Keratinocyte (primary cell): ENCODE results near the gene RC3H1. TPM values are rescaled to one million over a fixed set of nuclear protein-coding genes. Genes with fewer than 3 reads are reported as not detected.

ENCODE experiments used
- DNase-seq: peaks from one replicate; pipeline ENCODE4 v3.0.0-alpha.2; 2011; ENCODE audit warnings: low read depth, missing footprints, low spot score
- FAIRE-seq: peaks from 2 replicates; lab custom pipeline; 2011; peaks lifted over from hg19 to GRCh38; lab: Jason Lieb, UNC
- H2AFZ ChIP-seq: 2 replicates; pipeline ENCODE4 v1.6.0; 2012; ENCODE audit warnings: low read length, control low read depth, inconsistent platforms; ENCODE audit not compliant: control insufficient read depth
- H3K27ac ChIP-seq: 2 replicates; pipeline ENCODE4 v1.5.1; 2011; ENCODE audit warnings: low read length; ENCODE audit not compliant: control insufficient read depth, insufficient read depth
- H3K27me3 ChIP-seq: 3 replicates; pipeline ENCODE4 v1.6.0; 2011; ENCODE audit warnings: low read length; ENCODE audit not compliant: control insufficient read depth, insufficient read depth; ENCODE audit errors: extremely low read depth
- H3K36me3 ChIP-seq, 2 experiments: 2 replicates in 1 of 2; 3 replicates in 1 of 2; pipeline ENCODE4 v1.5.1; 2011; ENCODE audit warnings: low read length in 2 of 2, mild to moderate bottlenecking in 1 of 2; ENCODE audit not compliant: control insufficient read depth in 2 of 2, insufficient read depth in 2 of 2; ENCODE audit errors: extremely low read depth in 1 of 2
- H3K4me1 ChIP-seq: 3 replicates; pipeline ENCODE4 v1.5.1; 2011; ENCODE audit warnings: low read length; ENCODE audit not compliant: control insufficient read depth, insufficient read depth; ENCODE audit errors: extremely low read depth
- H3K4me2 ChIP-seq: 3 replicates; pipeline ENCODE4 v1.6.0; 2011; ENCODE audit warnings: low read depth, low read length; ENCODE audit not compliant: control insufficient read depth, insufficient read depth; ENCODE audit errors: extremely low read depth
- H3K4me3 ChIP-seq, 3 experiments: fragments of 200-600 bp in 1 of 3; sonication (generic) in 1 of 3; 2 replicates in 2 of 3; 3 replicates in 1 of 3; pipeline ENCODE4 v1.5.1; 2011 to 2016; ENCODE audit warnings: low read length in 3 of 3, mild to moderate bottlenecking in 3 of 3, control low read depth in 2 of 3, inconsistent platforms in 1 of 3, low read depth in 1 of 3, mixed read lengths in 1 of 3, mixed run types in 1 of 3, moderate library complexity in 1 of 3; ENCODE audit not compliant: control insufficient read depth in 2 of 3, insufficient read depth in 2 of 3; ENCODE audit errors: extremely low read depth in 1 of 3
- H3K79me2 ChIP-seq: 2 replicates; pipeline ENCODE4 v1.6.0; 2012; ENCODE audit warnings: low read length; ENCODE audit not compliant: control insufficient read depth, insufficient read depth
- H3K9ac ChIP-seq: 3 replicates; pipeline ENCODE4 v1.6.0; 2011; ENCODE audit warnings: low read length; ENCODE audit not compliant: control insufficient read depth, insufficient read depth; ENCODE audit errors: extremely low read depth
- H3K9me1 ChIP-seq: 3 replicates; pipeline ENCODE4 v1.6.0; 2011; ENCODE audit warnings: low read length; ENCODE audit not compliant: control insufficient read depth, insufficient read depth; ENCODE audit errors: extremely low read depth
- H3K9me3 ChIP-seq: 2 replicates; pipeline ENCODE4 v1.5.1; 2012; ENCODE audit warnings: low read depth, low read length; ENCODE audit not compliant: control insufficient read depth
- H4K20me1 ChIP-seq: 3 replicates; pipeline ENCODE4 v1.6.0; 2011; ENCODE audit warnings: low read length; ENCODE audit not compliant: control insufficient read depth, insufficient read depth; ENCODE audit errors: extremely low read depth
- EZH2 ChIP-seq: IDR thresholded peaks from one replicate; pipeline ENCODE4 v1.6.1; 2012; ENCODE audit warnings: inconsistent platforms, mild to moderate bottlenecking, low read length, moderate library complexity
- dilution Hi-C: fragments of 300-500 bp; cut with MboI; formaldehyde crosslinking; loops from one replicate; pipeline ENCODE4 v1.7.0; 2020; ENCODE audit warnings: low sequenced_read_pairs; ENCODE audit not compliant: extremely low pct_ligation_motif_present
- polyA plus RNA-seq, 5 experiments: library from polyadenylated mRNA; depleted of rRNA in 3 of 5; stranded (reverse) in 3 of 5; stranded (forward) in 1 of 5; unstranded in 1 of 5; fragments of >200 nt; gene quantifications; 1 replicate in 1 of 5; 2 replicates in 3 of 5; 3 replicates in 1 of 5; pipeline versions ENCODE4 v1.2.1 to v1.2.3, GENCODE V29; 2011 to 2012; ENCODE audit warnings: missing spikeins in 2 of 5, low read depth in 1 of 5, low replicate concordance in 1 of 5
- TF ChIP-seq, protein P1 (sequence below), 3 experiments: IDR thresholded peaks in 1 of 3; conservative IDR thresholded peaks in 1 of 3; optimal IDR thresholded peaks in 1 of 3; 2 replicates in 2 of 3; 3 replicates in 1 of 3; pipeline versions ENCODE3 to v1.5.1; 2011; ENCODE audit warnings: low read length in 3 of 3, mild to moderate bottlenecking in 3 of 3, moderate library complexity in 2 of 3, control low read depth in 1 of 3, inconsistent platforms in 1 of 3; ENCODE audit not compliant: insufficient read depth in 2 of 3; ENCODE audit errors: extremely low read depth in 1 of 3

The RC3H1 gene
- polyA plus RNA-seq, 1 donor (not counting 4 experiments of a cell fraction or from before 2014, with no cell fraction given) = 10.4 TPM

DNA sequence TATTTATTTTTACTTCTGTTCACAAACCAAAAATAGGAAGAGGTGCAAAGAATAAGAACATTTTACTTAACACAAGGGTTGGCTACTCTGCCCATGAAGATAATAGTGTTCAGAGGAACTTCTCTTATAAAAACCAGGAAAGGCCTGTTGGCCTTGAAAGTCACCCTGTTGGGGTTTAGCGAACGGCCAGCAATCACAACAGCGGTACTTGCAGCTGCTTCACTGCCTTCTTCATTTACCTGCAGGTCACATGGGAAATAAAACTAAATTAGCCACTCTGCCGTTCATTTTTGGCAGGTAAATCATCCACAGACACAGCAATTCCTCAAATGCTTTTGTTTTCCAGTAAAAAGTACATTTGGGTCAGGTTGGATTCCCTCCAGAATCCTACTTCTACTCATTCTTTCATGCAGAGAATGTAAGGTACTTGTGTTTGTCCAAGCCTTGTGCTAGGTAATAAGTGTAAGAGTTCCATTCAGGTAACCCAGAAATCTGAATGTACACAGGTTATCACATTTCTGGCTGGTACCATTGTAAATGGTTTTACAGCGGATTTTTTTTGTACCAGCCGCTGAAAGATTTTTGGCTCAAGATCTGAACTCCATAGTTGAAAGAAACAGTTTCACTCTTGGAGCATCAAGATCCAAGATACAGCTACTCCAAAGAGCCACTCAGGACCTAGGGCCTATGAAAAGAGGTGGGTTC is 118.2 kb downstream of the RC3H1 start:
- Histone ChIP-seq H3K9me1 (no peaks in the 10 kb centered on the region), H3K27ac (no peak overlapping the region), H3K9me3 (no peaks in the 10 kb centered on the region), H3K79me2 (no peaks in the 10 kb centered on the region), H3K4me2 (no peak overlapping the region), H2AFZ (no peak overlapping the region), H3K36me3 (no peaks in the 10 kb centered on the region), H4K20me1 (no peaks in the 10 kb centered on the region), H3K4me3 (no peak overlapping the region), H3K27me3 (no peaks in the 10 kb centered on the region), H3K4me1 (no peaks in the 10 kb centered on the region), H3K9ac (no peak overlapping the region)
- DNase-seq (no peak), FAIRE-seq (no peak)
- no peak for TF ChIP-seq EZH2
- TF ChIP-seq, protein P1, sequence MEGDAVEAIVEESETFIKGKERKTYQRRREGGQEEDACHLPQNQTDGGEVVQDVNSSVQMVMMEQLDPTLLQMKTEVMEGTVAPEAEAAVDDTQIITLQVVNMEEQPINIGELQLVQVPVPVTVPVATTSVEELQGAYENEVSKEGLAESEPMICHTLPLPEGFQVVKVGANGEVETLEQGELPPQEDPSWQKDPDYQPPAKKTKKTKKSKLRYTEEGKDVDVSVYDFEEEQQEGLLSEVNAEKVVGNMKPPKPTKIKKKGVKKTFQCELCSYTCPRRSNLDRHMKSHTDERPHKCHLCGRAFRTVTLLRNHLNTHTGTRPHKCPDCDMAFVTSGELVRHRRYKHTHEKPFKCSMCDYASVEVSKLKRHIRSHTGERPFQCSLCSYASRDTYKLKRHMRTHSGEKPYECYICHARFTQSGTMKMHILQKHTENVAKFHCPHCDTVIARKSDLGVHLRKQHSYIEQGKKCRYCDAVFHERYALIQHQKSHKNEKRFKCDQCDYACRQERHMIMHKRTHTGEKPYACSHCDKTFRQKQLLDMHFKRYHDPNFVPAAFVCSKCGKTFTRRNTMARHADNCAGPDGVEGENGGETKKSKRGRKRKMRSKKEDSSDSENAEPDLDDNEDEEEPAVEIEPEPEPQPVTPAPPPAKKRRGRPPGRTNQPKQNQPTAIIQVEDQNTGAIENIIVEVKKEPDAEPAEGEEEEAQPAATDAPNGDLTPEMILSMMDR (optimal IDR thresholded peaks at IDR 0.05 in 1 of 3, IDR thresholded peaks at IDR 0.05 in 1 of 3, conservative IDR thresholded peaks at IDR 0.05 in 1 of 3; ENCODE audit: extremely low read depth in 1 of 3, insufficient read depth in 2 of 3, low read length in 3 of 3) = no peak
- dilution Hi-C loops = no loop called here

DNA sequence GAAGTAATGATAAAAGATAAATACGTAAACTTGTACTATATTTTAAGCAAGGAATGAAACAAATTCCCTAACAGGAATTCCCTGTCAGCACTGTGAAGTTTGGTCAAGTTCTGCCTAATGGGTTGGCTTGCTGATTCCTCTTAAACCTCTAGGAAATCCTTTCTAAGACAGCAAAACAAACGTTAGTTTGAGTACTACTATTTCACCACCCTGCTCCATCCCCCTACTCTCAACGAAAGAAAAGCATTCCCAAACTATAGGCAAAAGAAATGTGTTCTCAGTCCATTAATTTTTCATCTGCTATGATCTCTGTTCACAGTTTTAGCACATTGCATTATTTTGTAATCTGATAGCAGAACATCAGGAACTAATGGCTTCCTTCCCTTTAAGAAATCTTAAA is 121.2 kb downstream of the RC3H1 start:
- TF ChIP-seq, protein P1 (optimal IDR thresholded peaks at IDR 0.05 in 1 of 3, IDR thresholded peaks at IDR 0.05 in 1 of 3, conservative IDR thresholded peaks at IDR 0.05 in 1 of 3; ENCODE audit: extremely low read depth in 1 of 3, insufficient read depth in 2 of 3, low read length in 3 of 3) = no peak
- no peak for TF ChIP-seq EZH2
- H3K36me3 ChIP-seq = no peaks in the 10 kb centered on the region
- no peaks in the 10 kb centered on the region for H3K9me1 ChIP-seq
- no peak overlapping the region for H3K4me3 ChIP-seq
- FAIRE-seq (no peak), DNase-seq (no peak)
- dilution Hi-C loops = no loop called here
- no peaks in the 10 kb centered on the region for H3K4me1 ChIP-seq
- H3K9me3 ChIP-seq = no peaks in the 10 kb centered on the region
- no peak overlapping the region for H3K4me2 ChIP-seq
- no peaks in the 10 kb centered on the region for H3K27me3 ChIP-seq
- H3K27ac ChIP-seq = no peak overlapping the region
- H3K79me2 ChIP-seq = no peaks in the 10 kb centered on the region
- H4K20me1 ChIP-seq = no peaks in the 10 kb centered on the region
- no peak overlapping the region for H2AFZ ChIP-seq
- no peak overlapping the region for H3K9ac ChIP-seq
